Renal pelvis (tissue), 4 donors: ENCODE results near the gene SORCS2. TPM values are rescaled to one million over a fixed set of nuclear protein-coding genes. Genes with fewer than 3 reads are reported as not detected.

ENCODE experiments used
- DNase-seq: peaks from one replicate; pipeline ENCODE4 v3.0.0-alpha.2; 2013
- polyA plus RNA-seq, 3 donors: library from polyadenylated mRNA; unstranded; fragments of 120-200 nt; gene quantifications; one replicate each; pipeline ENCODE4 v1.2.1, GENCODE V29; 2013; ENCODE audit not compliant: insufficient read length in 3 of 3

The SORCS2 gene
- polyA plus RNA-seq, 3 donors: 5.2 to 11.7 (median 11.1) TPM

DNA sequence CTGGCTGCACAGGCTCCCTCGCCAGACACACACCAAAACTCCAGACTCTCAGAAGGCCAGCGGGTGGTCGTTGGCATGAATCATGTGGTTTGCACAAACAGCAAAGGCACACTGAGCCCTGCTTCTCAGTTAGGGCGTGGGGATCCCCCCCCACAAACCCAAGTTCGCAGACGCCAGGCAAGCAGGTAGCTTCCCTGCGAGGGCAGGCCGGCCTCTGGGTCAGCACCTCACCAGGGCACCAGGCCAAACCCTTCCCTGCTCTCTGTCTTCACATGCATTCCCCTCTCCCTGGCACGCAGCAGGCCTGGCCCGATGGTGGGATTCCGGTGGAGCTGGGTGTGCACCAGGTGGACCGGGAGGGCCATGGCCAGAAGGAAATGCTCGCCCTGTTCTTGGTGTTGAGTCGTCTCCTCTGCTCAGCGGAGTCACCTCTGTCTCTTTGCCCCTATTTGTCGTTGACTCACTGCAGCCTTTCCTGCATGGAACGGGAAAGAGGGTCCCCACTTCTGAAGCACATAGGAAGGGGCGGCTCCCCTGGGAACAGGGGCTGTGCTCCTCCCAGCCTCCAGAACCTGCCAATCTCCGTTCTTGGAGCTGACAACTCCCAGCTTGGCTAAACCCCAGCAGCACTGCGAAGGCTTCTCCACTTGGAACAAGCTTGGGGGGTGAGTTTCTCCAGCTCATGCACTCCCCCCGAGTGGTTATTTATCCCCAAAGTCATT, 51.4 kb downstream of the SORCS2 start:
- no peak for DNase-seq

DNA sequence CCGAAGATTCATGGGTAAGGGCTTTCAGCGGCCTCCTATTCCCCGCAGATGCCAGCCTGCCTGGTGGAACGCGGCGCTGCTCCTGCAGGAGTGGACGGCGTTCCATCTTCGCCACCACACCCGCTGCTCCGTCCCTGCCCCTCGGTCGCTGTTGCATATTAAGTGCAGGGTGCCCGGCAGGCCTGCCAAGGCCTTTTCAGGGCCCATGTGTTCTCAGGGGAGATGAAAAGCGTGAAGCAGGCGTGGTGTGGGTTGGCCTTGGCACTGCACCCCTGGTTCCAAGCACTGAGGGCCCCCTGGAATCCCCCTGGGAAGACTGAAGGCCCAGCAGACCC, 52.0 kb downstream of the SORCS2 start:
- no peak for DNase-seq

DNA sequence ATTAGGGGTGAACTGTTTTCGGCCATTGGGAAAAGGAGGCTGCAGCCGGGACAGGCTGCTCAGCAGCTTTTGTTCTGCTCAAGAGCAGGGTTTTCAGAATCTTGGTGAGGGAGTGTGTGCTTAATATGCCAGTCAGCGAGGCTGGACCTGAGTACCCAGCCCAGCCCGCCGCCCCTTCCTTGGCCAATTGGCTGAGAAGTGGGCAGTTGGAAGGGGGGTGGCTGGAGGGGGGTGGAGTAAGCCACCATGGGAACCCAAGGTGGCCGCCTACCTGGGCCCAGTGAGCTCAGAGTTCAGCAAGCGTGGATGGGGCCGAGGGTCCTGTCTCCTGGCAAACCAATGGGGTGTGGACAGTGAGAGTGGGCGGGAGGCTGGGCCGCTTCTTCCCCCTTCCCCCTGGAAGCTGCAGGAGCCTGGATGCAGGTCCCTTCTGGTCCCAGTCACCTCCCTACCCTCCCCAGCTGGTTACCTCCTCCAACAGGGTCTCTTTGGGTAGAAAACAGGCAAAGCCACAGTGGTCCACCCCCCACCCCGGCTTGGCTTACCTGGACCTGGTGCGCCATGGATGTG, 52.5 kb downstream of the SORCS2 start:
- DNase-seq: no peak

DNA sequence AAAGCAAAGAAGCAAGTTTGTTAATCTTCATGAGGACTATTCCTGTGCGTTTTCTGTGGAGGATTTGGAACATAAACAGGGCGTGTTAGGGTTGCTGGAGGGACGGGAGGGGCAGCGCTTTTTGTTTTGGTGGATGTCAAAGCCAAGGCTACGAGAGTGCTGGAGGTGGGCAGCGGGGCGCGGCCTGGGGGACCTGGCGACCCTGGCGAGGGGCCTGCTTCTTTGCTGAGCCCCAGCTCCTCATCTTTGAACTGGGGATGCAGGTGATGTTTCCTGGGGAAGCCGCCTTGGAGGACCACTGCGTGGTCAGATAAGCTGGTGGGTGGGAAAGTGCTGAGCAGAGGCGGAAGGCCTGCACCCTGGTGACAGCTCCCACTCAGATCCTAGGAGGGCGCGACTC, 55.2 kb downstream of the SORCS2 start:
- no peak for DNase-seq

DNA sequence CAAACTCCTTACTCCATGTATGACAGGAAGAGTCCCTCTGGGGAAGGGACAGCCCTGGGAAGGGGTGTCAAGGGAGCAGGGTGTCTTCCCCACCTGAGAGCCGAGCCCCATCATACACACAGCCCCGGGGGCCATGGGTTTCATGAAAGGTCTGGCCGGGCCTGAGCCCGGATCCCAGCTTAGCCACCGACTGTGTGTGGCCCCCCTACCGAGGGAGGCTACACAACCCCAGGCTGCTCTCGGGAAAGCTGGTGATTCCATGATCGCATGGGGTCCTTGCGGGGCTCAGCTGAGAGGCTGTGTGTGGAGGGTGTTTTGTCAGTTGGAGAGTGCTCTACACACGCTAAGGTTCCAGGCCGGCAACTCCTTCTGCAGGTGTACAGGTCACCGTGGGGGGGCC, 55.6 kb downstream of the SORCS2 start:
- no peak for DNase-seq

DNA sequence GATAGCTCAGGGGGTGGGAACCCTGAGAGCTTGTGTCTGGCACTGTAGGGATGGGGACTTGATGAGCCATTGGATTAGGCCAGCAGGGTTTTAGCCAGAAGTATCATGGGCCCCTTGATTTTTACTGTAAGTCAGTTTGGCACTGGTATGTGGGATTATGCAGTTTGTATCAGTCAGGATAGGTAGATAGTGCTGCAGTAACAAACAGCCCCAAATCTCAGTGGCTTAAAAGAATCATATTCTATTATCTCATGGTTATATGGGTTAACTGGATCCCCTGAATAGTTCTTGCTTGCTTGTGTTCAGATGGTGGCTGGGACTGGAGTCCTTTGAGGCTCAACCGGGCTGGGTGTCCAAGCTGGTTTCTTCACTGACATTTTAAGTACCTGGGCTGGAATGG, 56.5 kb downstream of the SORCS2 start:
- DNase-seq: no peak

DNA sequence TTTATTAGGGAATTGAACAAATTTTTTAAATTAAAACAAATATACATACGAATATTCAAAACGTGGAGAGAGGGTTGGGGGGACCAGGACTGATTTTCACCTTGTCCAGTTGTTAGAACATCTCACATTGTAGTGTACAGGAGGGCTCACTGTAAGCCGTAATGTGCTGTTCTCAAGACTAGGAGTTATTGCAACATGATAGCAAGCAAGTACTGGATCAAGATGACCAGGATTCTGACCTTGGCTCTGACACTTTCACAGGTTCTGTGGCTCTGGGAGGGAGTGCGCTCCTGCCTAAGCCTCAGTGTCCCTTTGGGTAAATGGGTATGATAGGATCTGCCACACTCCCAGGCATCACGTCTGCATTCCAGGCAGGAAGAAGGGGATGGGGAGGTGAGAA, 59.0 kb downstream of the SORCS2 start:
- DNase-seq: no peak

DNA sequence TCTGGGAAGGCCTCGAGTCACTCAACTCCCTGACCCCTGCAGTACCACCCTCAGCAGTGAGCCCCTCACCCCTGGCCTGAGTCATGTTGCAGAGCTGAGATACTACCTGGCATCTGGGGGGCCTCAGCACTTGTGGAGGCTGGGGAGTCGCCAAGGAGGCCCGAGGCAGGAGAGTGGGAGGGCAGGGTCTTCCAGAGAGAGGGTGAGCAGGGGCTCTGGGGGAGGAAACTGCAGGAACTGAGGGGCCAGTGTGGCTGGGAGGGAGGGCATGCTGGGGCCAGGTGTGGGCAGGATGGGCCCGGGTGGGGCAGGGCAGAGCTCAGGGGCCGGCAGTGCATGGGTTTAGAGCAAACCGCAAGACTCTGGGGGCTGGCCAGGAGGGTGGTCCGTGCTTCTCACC, 59.7 kb downstream of the SORCS2 start:
- DNase-seq: no peak

DNA sequence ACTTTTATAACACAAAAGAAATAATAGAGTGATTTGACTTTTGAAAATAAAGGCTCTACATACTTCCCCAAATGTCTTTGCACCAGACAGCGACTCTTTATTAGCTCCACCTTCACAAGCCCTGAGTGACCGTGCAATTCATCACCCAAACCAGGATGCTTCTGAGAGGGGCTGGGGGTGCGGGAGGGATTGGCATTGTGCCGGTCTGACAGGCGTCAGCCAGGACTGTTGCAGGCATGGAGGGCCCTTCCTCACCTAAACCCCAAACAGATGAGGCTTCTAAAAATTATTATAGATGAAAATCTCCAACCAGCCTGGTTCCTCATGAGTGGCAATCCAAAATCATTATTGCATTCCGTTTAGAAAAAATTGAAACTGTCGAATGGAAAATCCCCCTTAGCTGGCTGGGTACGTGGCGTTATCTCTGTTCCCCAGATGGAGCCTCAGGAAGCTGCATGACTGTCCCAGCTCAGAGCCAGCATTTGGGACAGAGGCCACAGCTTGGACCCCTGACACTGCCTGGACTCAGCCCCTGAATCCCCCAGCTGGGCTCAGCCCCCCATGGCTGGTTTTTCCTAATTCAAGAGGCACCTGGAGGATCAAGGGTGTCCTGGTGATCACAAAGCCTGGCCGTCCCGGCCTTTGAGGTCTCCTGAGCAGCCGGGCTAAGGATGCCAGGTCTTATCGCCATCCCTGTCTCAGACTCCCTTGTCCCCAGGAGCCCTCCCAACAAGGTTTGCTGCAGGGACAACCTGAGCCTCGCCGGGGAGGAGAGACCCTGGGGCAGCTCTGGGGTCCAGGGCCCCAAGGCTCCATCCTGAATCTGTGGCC, 60.4 kb downstream of the SORCS2 start:
- DNase-seq: no peak

DNA sequence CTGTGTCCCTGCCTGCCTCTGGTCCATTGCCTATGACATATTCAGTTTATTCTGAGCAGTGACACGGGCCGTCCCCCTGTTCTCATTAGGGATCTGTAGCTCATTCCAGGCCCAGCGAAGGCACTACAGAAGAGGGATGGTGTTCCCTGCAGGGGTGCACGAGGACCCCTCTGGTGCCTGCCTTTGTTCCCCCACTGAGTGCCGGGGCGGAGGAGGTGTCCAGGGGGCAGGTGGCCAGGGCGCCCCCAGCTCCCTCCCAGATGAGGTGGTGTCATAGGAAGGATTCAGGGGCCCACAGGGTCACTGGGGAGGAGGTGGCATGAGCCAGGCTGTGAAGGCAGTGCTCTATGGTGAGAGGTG, 61.0 kb downstream of the SORCS2 start:
- no peak for DNase-seq

DNA sequence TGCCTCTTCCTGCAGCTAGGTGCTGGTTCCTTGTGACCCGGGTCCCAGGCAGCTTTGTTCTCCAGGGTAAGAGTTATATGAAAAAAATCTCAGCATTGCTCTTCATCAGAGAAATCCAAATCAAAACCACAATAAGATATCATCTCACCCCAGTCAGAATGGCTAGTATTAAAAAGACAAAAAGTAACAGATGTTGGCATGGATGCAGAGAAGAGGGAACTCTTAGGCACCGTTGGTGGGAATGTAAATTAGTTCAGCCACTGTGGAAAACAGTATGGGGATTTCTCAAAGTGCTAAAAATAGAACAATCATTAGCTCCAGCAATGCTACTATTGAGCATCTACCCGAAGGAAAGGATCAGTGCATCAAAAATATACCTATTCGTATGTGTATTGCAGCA, 61.5 kb downstream of the SORCS2 start:
- DNase-seq: no peak

DNA sequence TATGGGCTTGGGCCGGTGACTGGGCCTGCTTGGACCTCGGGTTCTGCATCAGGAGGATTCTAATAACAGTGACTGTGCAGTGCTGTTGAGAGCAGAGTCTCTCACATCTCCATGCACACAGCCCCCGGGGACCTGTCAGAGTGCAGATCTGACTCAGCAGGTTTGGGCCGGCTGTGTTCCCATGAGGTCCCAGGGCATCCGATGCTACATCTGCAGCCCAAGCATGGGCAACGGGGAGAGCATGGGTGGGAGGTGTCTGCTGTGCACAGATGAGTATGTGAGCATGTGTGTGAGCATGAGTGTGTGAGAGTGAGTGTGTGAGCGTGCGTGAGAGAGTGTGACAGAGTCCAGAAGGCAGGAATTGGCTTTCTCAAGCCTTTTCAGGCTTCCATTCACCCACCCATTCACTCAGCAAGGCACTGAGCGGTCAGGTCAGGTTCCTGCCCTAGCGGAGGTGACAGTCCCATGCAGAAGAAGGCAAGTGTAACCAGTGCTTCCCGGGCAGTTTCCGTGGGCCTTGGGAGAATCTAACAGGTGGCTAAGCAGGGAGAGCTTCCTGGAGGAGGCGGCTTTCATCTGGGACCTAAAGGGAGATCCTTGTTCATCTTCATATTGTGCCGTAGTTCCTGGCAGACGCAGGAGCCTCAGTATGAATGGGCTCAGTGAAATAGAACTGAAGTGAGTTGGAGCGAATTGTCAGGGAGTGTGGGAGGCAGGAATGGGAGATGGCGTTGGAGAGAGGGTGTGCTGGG, 62.6 kb downstream of the SORCS2 start:
- DNase-seq: no peak

DNA sequence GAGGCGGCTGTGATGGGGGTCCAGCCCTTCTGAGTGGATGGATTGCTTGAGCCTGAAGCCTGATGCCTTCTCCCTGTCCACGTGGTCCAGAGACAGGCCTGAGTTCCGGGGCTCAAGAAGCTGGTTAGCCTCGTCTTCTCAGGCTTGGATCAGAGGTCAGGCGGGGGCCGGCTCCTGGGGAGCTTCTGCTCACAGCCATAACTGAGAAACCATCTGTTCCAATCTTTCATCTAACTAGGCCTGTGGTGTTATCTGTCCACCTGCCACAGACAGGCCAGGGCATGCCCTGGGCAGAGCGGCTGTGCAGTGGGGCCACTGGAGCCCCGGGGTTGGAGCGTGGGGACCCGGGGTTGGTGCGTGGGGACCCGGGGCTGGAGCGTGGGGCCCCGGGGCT, 63.1 kb downstream of the SORCS2 start:
- no peak for DNase-seq

DNA sequence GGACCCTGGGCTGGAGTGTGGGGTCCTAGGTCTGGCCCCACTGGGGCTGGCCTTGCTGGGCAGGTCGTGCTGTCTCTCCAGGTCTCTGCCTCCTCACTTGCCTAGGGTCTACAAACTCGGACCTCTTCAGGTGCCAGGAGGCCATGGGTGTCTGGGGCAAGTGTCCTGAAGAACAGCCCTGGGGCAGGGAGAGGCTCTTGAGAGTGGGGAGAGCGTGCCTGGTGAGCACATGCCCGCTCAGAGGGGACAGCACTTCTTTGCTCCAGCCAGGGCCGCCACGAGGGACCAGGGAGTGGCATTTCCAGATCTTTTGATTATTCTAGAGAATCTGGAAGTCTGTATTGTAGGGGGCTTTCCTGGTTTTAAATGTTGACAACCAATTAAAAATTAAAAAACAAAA, 63.7 kb downstream of the SORCS2 start:
- no peak for DNase-seq

DNA sequence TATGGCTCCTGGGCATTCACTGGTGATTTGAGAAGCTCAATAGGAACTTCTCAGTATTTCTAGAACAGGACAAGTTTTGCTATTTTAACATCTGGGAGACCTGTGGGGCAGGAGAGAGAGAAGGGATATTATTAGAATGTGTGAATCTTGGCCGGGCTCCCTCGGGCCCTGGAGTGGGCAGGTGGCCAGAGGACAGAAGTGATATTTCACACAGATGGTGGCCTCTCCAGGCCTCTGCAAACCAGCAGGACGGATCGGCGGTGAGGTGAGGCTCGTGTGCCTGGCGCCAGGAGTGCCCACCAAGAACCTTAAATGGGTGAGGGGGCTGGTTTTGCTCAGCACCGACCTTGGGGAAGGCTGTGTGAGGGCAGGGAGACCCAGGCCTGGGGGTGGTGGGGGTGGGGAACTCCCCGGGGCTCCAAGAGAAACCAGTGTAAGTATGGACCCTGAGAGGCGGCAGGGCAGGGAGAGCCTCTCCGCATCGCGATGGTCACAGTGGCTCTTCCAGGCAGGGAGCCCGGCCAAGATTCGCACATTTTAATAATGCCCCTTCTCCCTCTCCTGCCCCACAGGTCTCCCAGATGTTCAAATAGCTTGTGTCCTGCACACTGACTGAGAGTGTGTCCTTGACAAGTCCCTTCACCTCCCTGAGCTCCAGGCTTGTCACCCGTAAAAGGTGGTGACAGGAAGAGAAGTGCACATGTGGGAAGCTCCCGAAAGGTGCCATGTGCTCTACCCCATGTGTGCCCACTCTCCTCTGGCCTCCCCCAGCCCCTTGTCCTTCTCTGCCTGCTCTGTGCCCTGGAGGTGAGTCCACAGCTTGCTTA, 64.9 kb downstream of the SORCS2 start:
- no peak for DNase-seq

DNA sequence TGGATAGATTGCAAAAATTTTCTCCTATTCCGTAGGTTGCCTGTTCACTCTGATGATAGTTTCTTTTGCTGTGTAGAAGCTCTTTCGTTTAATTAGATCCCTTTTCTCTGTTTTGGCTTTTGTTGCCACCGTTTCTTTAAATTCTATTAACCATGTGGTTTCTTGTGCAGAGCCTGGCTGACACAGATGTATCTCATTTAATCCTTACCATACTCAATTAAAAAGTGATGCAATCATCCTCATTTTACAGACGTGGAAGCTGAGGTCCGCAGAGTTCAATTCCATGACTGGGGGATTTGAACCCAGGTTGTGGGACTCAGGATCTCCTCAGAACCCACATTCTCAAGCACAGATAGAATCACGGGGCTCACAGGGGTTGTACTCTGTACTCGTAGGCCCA, 66.7 kb downstream of the SORCS2 start:
- no peak for DNase-seq

DNA sequence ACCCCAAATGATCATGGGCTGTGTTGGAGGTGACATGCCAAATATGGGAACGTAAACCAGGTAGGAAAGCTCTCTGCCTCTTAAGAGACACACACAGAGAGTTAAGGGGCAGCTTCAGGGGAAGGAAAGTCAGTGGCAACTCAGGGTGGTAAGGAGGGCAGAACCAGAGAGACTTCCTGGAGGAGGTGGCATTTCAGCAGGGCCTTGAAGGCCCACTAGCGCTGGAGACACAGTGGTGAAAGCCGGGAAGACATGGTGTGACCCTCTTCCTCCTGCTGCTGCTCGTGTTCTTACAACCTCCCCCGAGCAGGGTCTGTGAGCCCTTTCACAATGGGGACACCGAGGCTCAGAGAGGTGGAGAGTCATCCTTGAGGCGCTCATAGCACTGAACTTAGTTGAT, 68.2 kb downstream of the SORCS2 start:
- no peak for DNase-seq

DNA sequence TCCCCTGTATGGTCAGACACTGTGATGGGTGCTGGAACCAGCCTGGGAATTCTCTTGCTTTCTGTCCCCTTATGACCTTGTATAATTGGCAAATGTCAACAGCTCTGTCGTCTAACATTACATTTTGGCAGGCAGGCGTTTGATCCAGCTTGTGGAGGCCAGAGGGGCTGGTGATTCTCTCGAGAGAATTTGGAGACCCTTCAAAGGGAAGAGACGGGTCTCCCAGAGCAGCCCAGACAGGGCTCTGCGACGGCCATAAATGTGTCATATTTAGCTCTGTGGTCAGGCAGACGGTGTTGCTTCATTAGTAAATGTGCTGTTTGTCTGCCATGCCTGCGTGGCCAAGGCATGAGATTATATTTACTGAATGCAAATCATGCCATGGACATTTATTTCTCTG, 68.7 kb downstream of the SORCS2 start:
- no peak for DNase-seq

DNA sequence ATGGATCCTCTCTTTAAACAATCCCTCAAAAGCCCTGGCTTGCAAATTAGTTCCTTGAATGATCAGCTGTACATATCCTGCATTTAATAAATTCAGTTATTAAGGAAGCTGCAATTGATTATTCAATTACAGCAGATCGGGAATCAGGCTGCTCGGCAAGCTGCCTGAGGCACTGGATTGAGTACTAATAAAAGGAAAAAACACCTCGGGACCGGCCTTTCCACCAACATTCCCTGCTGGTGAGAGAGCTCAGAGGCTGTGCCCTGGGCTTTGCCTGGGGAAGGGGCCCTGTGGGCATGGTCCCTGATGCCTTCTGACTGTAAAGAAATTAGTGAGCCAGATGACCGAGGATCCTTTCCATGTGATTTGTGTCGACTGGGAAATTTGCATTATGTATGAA, 69.2 kb downstream of the SORCS2 start:
- DNase-seq: no peak

DNA sequence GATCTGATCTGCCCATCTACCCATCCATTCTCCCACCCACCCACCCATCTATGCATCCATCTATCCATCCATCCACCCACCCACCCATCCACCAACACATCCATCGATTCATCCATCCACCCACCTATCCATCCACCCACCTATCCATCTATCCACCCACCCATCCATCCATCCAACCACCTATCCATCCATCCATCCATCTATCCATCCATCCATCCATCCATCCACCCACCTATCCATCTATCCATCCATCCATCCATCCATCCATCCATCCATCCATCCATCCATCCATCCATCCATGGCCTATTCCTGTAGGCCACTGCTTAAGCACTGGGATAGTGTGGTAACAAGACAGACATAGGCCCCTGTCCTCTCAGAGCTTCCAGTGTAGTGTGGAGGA, 69.8 kb downstream of the SORCS2 start:
- DNase-seq: no peak

DNA sequence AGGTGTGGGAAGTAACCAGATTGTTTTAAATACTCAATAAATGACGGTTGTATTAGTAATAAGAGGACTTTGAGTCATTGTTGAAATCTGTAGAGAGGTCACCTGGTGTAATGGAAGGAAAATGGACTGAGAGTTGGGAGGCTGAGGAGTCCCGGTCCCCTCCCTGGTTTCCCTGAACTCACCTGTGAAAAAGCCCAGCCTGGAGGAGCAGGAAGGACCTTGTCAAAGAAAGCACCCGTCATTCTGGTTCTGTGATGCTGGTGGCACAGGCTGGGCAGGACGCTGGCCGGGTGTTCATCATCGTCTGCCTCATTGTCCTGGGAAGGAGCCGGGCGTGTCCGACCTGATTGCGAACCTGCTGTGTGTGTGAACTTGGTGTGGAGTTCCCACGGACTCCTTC, 70.8 kb downstream of the SORCS2 start:
- no peak for DNase-seq

DNA sequence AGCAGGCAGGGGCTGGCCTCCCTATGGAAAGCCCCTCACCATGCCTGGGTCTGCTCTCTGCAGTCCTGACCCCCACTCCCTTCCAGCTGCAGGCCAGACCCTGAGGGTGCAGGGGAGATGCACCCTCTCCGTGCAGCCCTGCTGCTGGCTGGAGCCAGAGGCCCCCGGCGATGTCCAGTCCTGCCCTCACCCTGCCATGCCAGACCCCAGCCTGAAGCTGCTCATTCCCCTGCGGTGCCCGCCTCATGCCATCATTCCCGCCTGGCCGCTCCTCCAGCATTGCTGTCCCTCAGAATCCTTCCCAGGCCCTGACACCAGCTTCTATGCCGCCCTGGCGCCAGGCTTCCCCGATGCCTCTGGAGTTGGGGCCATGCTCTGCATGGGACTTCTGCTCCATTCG, 72.4 kb downstream of the SORCS2 start:
- no peak for DNase-seq
